K562 (cell line): Measurements from ENCODE around the gene LRP3. TPM values are rescaled to one million over a fixed set of nuclear protein-coding genes. Genes with fewer than 3 reads are reported as not detected.

ENCODE experiments used
- ATAC-seq: fragments of 200-7000 bp; cut with Tn5 transposase; 3 replicates; pipeline ENCODE4 v1.9.1; 2020; ENCODE audit warnings: moderate library complexity
- BruUV-seq: library from RNA; stranded (reverse); fragments of 400-500 nt; replicated peaks from 2 replicates; lab custom pipeline; 2021; lab: Mats Ljungman, UMichigan
- CTCF ChIA-PET: fragments of 300-600 bp; formaldehyde crosslinking; extraction: SDS; loops from one replicate; lab custom pipeline; 2021; ENCODE audit warnings: low intra/inter-chr PET ratio; lab: Yijun Ruan, JAX
- POLR2A ChIA-PET: fragments of 300-600, 350-650 bp; sonication (Branson Sonifier 250); formaldehyde crosslinking; extraction: SDS; loops from one replicate; lab custom pipeline; 2021; ENCODE audit warnings: antibody characterized with exemption, inconsistent platforms; lab: Yijun Ruan, JAX
- DNase-seq, 4 experiments: peaks; one replicate each; pipeline versions ENCODE4 v3.0.0 to v3.0.0-alpha.2; 2011 to 2018; ENCODE audit warnings: low spot score in 3 of 4, mixed read lengths in 3 of 4; ENCODE audit errors: extremely low read depth in 1 of 4
- FAIRE-seq: peaks from 2 replicates; lab custom pipeline; 2011; peaks lifted over from hg19 to GRCh38; lab: Jason Lieb, UNC
- H2AFZ ChIP-seq: 2 replicates; pipeline ENCODE4 v1.6.0; 2011; ENCODE audit warnings: low read depth, low read length, control low read depth, inconsistent platforms
- H3K27ac ChIP-seq: fragments of 200-600 bp; 3 replicates; pipeline ENCODE4 v1.8.0; 2011; ENCODE audit warnings: low read depth, mild to moderate bottlenecking, control low read depth, inconsistent platforms, low read length, moderate library complexity, mixed read lengths; ENCODE audit errors: extremely low read depth
- H3K27me3 ChIP-seq, 2 experiments: fragments of 300-600 bp in 1 of 2; 2 replicates in 1 of 2; 3 replicates in 1 of 2; pipeline versions ENCODE4 v1.6.0 to v1.8.0; 2011; ENCODE audit warnings: inconsistent platforms in 2 of 2, low read length in 2 of 2, mild to moderate bottlenecking in 1 of 2, mixed read lengths in 1 of 2, moderate library complexity in 1 of 2; ENCODE audit not compliant: control insufficient read depth in 2 of 2, insufficient read depth in 2 of 2
- H3K36me3 ChIP-seq: fragments of 300-600 bp; 3 replicates; pipeline ENCODE4 v1.8.0; 2011; ENCODE audit warnings: mild to moderate bottlenecking, low read length, inconsistent platforms; ENCODE audit not compliant: control insufficient read depth, insufficient read depth
- H3K4me1 ChIP-seq, 2 experiments: fragments of 200-600 bp in 1 of 2; replicated peaks in 1 of 2; 2 replicates in 1 of 2; 3 replicates in 1 of 2; pipeline versions ENCODE4 v1.5.1 to v1.8.0; 2011; ENCODE audit warnings: inconsistent platforms in 2 of 2, low read length in 2 of 2, mild to moderate bottlenecking in 1 of 2, mixed read lengths in 1 of 2, moderate library complexity in 1 of 2; ENCODE audit not compliant: control insufficient read depth in 2 of 2, insufficient read depth in 2 of 2
- H3K4me2 ChIP-seq: 2 replicates; pipeline ENCODE4 v1.6.1; 2011; ENCODE audit warnings: low read length, control low read depth, inconsistent platforms, mixed read lengths; ENCODE audit not compliant: insufficient read depth
- H3K4me3 ChIP-seq: fragments of 200-600 bp; sonication (generic), shearing (Covaris generic); 2 replicates; pipeline ENCODE4 v1.5.1; 2016; ENCODE audit warnings: control low read depth, inconsistent platforms
- H3K79me2 ChIP-seq: fragments of 200-600 bp; 3 replicates; pipeline ENCODE4 v1.8.0; 2011; ENCODE audit warnings: low read length, inconsistent platforms; ENCODE audit not compliant: control insufficient read depth, insufficient read depth
- H3K9ac ChIP-seq, 2 experiments: 2 replicates each; pipeline versions ENCODE4 v1.6.0 to v1.6.1; 2011; ENCODE audit warnings: low read depth in 2 of 2, low read length in 2 of 2, control low read depth in 1 of 2, inconsistent platforms in 1 of 2, mild to moderate bottlenecking in 1 of 2, mixed read lengths in 1 of 2; ENCODE audit not compliant: insufficient read depth in 1 of 2
- H3K9me1 ChIP-seq: one replicate; pipeline ENCODE4 v1.6.0; 2011; ENCODE audit warnings: inconsistent platforms, mild to moderate bottlenecking, low read length, moderate library complexity; ENCODE audit not compliant: control insufficient read depth, insufficient read depth
- H3K9me3 ChIP-seq: replicated peaks from 2 replicates; pipeline ENCODE4 v1.5.1; 2011; ENCODE audit warnings: low read depth, low read length, inconsistent platforms; ENCODE audit not compliant: control insufficient read depth, insufficient read depth
- H4K20me1 ChIP-seq: replicated peaks from 2 replicates; pipeline ENCODE4 v1.6.1; 2011; ENCODE audit warnings: low read length, inconsistent platforms, mixed read lengths; ENCODE audit not compliant: control insufficient read depth, insufficient read depth
- WGBS: fragments of 100-300 bp; shearing (Covaris generic); methylation state at CpG from one replicate; pipeline ENCODE4 v1.1.6; 2016; ENCODE audit warnings: low coverage, mixed read lengths; ENCODE audit not compliant: insufficient coverage; ENCODE audit errors: missing lambda C conversion rate; 5-methylcytosine and 5-hydroxymethylcytosine counted together
- in situ Hi-C: fragments of 300-500 bp; cut with MboI; formaldehyde crosslinking; loops from 4 replicates; pipeline ENCODE4 v1.15.0; 2018; ENCODE audit warnings: inconsistent platforms, mixed read lengths
- intact Hi-C: fragments of 100-400 bp; cut with micrococcal nuclease; formaldehyde crosslinking; loops from 2 replicates; pipeline ENCODE4 v1.14.2; 2022
- polyA plus RNA-seq, 8 experiments: library from polyadenylated mRNA; depleted of rRNA in 4 of 8; stranded (reverse) in 5 of 8; unstranded in 3 of 8; fragments of >200 nt; fragmentation: Nextera tagmentation in 2 of 8; fragmentation: Illumina TruSeq in 1 of 8; extraction: Ambion mirVana in 2 of 8; extraction: Trizol in 1 of 8; gene quantifications; 2 replicates each; pipeline versions ENCODE4 v1.2.1 to v1.2.3, GENCODE V29; 2011 to 2014; ENCODE audit warnings: inconsistent platforms in 1 of 8, missing spikeins in 1 of 8
- total RNA-seq, 7 experiments: library from RNA; depleted of rRNA in 6 of 7; stranded (reverse); fragments of >200 nt in 6 of 7; fragmentation: Illumina TruSeq in 2 of 7; extraction: Trizol in 2 of 7; gene quantifications; 2 replicates each; pipeline versions ENCODE4 v1.2.1 to v1.2.3, GENCODE V29; 2011 to 2021; ENCODE audit warnings: low replicate concordance in 1 of 7
- TF ChIP-seq, protein P1 (sequence below): fragments of 450-650 bp; IDR thresholded peaks from 2 replicates; pipeline ENCODE4 v1.6.1; 2018; ENCODE audit warnings: mild to moderate bottlenecking, low read depth; ENCODE audit not compliant: partially characterized antibody
- TF ChIP-seq, protein P2 (sequence below): fragments of 250-450 bp; sonication (Bioruptor Pico); IDR thresholded peaks from 2 replicates; pipeline ENCODE4 v1.8.0; 2022; ENCODE audit warnings: moderate library complexity, mild to moderate bottlenecking, inconsistent platforms
- TF ChIP-seq, protein P3 (sequence below): sonication (generic); formaldehyde crosslinking; IDR thresholded peaks from 2 replicates; pipeline ENCODE4 v1.8.0; 2022; ENCODE audit warnings: mild to moderate bottlenecking, missing genetic modification reagents

LRP3 gene
- total and polyA plus RNA-seq, 9 of the 15 experiments (the other 6 are each of a cell fraction or from before 2014, with no cell fraction given), result 0.29 TPM; not detected in 8

DNA sequence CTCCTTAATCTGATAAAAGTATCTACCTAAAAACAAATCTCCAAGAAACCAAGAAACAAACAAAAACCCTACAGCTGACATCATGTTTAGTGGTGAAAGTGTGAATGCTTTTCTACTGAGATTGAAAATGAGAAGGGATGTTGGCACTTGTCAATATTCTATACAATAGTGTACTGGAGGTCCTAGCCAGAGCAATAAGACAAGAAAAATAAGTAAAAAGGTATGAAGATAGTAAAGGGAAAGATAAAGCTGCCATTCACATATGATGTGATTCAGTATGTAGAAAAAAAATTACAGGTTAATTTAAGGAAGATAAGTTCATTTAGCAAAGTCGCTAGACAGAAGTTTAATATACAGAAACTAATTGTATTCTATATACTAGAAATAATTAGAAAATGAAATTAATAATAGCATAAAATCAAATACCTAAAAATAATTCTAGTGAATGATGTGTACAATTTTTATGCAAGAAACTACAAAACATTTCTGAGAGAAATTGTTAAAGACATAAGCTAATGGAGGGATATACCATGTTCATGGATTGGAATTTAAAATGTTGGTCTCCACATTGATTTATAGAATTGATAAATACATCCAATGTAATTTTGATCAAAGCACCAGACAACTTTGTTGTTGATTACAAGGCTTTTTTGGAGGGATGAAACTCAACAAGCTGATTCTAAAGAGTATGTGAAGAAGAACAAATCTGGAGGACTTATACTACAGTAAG, 33.9 kb downstream of the LRP3 start:
- Histone ChIP-seq H3K36me3 (no peaks in the 10 kb centered on the region), H3K9ac (no peak overlapping the region), H3K9me1 (no peaks in the 10 kb centered on the region), H3K4me2 (no peak overlapping the region), H4K20me1 (peaks cover 2% of the 10 kb centered on the region; the same call in 1 of the 2 replicates), H3K4me1 (peaks cover 0 to 5% of the 10 kb centered on the region in 2 experiments; a peak in 2 of 5 replicates), H3K79me2 (no peaks in the 10 kb centered on the region), H3K27me3 (peaks cover 0 to 16% of the 10 kb centered on the region in 2 experiments; a peak in 3 of 5 replicates), H3K4me3 (no peak overlapping the region), H3K9me3 (no peaks in the 10 kb centered on the region; the same call in none of the 2 replicates), H2AFZ (no peak overlapping the region), H3K27ac (no peak overlapping the region)
- BruUV-seq, result no TSS peak
- 0% methylated on average over 1 of the region's 1 CpG for WGBS
- POLR2A ChIA-PET, result no interaction called here
- intact Hi-C loops (no loop called here), in situ Hi-C loops (no loop called here)
- DNase-seq (no peak), FAIRE-seq (no peak), ATAC-seq (no peak)
- TF ChIP-seq, protein P1, sequence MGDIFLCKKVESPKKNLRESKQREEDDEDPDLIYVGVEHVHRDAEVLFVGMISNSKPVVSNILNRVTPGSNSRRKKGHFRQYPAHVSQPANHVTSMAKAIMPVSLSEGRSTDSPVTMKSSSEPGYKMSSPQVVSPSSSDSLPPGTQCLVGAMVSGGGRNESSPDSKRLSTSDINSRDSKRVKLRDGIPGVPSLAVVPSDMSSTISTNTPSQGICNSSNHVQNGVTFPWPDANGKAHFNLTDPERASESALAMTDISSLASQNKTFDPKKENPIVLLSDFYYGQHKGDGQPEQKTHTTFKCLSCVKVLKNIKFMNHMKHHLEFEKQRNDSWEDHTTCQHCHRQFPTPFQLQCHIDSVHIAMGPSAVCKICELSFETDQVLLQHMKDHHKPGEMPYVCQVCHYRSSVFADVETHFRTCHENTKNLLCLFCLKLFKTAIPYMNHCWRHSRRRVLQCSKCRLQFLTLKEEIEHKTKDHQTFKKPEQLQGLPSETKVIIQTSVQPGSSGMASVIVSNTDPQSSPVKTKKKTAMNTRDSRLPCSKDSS, result peak; percentile 46
- TF ChIP-seq, protein P2, sequence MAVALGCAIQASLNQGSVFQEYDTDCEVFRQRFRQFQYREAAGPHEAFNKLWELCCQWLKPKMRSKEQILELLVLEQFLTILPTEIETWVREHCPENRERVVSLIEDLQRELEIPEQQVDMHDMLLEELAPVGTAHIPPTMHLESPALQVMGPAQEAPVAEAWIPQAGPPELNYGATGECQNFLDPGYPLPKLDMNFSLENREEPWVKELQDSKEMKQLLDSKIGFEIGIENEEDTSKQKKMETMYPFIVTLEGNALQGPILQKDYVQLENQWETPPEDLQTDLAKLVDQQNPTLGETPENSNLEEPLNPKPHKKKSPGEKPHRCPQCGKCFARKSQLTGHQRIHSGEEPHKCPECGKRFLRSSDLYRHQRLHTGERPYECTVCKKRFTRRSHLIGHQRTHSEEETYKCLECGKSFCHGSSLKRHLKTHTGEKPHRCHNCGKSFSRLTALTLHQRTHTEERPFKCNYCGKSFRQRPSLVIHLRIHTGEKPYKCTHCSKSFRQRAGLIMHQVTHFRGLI, result no peak
- TF ChIP-seq, protein P3, sequence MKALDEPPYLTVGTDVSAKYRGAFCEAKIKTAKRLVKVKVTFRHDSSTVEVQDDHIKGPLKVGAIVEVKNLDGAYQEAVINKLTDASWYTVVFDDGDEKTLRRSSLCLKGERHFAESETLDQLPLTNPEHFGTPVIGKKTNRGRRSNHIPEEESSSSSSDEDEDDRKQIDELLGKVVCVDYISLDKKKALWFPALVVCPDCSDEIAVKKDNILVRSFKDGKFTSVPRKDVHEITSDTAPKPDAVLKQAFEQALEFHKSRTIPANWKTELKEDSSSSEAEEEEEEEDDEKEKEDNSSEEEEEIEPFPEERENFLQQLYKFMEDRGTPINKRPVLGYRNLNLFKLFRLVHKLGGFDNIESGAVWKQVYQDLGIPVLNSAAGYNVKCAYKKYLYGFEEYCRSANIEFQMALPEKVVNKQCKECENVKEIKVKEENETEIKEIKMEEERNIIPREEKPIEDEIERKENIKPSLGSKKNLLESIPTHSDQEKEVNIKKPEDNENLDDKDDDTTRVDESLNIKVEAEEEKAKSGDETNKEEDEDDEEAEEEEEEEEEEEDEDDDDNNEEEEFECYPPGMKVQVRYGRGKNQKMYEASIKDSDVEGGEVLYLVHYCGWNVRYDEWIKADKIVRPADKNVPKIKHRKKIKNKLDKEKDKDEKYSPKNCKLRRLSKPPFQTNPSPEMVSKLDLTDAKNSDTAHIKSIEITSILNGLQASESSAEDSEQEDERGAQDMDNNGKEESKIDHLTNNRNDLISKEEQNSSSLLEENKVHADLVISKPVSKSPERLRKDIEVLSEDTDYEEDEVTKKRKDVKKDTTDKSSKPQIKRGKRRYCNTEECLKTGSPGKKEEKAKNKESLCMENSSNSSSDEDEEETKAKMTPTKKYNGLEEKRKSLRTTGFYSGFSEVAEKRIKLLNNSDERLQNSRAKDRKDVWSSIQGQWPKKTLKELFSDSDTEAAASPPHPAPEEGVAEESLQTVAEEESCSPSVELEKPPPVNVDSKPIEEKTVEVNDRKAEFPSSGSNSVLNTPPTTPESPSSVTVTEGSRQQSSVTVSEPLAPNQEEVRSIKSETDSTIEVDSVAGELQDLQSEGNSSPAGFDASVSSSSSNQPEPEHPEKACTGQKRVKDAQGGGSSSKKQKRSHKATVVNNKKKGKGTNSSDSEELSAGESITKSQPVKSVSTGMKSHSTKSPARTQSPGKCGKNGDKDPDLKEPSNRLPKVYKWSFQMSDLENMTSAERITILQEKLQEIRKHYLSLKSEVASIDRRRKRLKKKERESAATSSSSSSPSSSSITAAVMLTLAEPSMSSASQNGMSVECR (CRISPR knock-in tag), result no peak
- CTCF ChIA-PET, result interaction anchor here (0.7 kb wide), 1 partner anchor 31 kb away, joined by 3 read pairs; no protein-coding TSS in a partner anchor
